Esophagus muscularis mucosa (tissue), 4 donors: ENCODE data around the gene CRISPLD2. TPM values are rescaled to one million over a fixed set of nuclear protein-coding genes. Genes with fewer than 3 reads are reported as not detected.

Experiments used
- DNase-seq: peaks from one replicate; pipeline ENCODE4 v3.0.0-alpha.2; 2017; ENCODE audit errors: extremely low spot score
- H3K27ac ChIP-seq, 4 donors: fragments of 200-600 bp; sonication (generic); replicated peaks in 1 of 4; 1 replicate in 3 of 4; 2 replicates in 1 of 4; pipeline ENCODE4 v1.5.1; 2016 to 2019; ENCODE audit warnings: mild to moderate bottlenecking in 1 of 4
- H3K27me3 ChIP-seq, 4 donors: fragments of 200-600 bp; sonication (generic); one replicate each; pipeline versions ENCODE4 v1.5.1 to v1.6.0; 2016 to 2019
- H3K36me3 ChIP-seq, 4 donors: fragments of 200-600 bp; sonication (generic); one replicate each; pipeline ENCODE4 v1.5.1; 2016 to 2019
- H3K4me1 ChIP-seq, 4 donors: fragments of 200-600 bp; sonication (generic); one replicate each; pipeline ENCODE4 v1.5.1; 2016 to 2019
- H3K4me3 ChIP-seq, 4 donors: fragments of 200-600 bp; sonication (generic); 1 replicate in 2 of 4; 2 replicates in 2 of 4; pipeline ENCODE4 v1.5.1; 2016 to 2019; ENCODE audit warnings: mild to moderate bottlenecking in 4 of 4, moderate library complexity in 1 of 4
- H3K9me3 ChIP-seq, 4 donors: fragments of 200-600 bp; sonication (generic); 1 replicate in 3 of 4; 2 replicates in 1 of 4; pipeline ENCODE4 v1.5.1; 2016 to 2019
- CTCF ChIP-seq, 3 experiments: fragments of 200-600 bp in 2 of 3; fragments of 450-650 bp in 1 of 3; sonication (generic) in 2 of 3; IDR thresholded peaks; one replicate each; pipeline ENCODE4 v1.5.1; 2017 to 2019; ENCODE audit warnings: antibody characterized with exemption in 3 of 3, mild to moderate bottlenecking in 2 of 3, moderate library complexity in 1 of 3
- EP300 ChIP-seq: sonication (generic); formaldehyde crosslinking; IDR thresholded peaks from one replicate; pipeline ENCODE4 v1.6.1; 2017; ENCODE audit warnings: antibody characterized with exemption
- POLR2A ChIP-seq: fragments of 450-650 bp; IDR thresholded peaks from one replicate; pipeline ENCODE4 v1.6.1; 2017; ENCODE audit warnings: antibody characterized with exemption, moderate library complexity, mild to moderate bottlenecking, low read depth
- POLR2AphosphoS5 ChIP-seq, 2 donors: sonication (generic); formaldehyde crosslinking; IDR thresholded peaks; one replicate each; pipeline ENCODE4 v1.6.1; 2017; ENCODE audit warnings: antibody characterized with exemption in 2 of 2
- WGBS: methylation state at CpG from one replicate; pipeline ENCODE4 v1.1.5; 2018; 5-methylcytosine and 5-hydroxymethylcytosine counted together
- intact Hi-C: fragments of 100-400 bp; cut with DNase I; formaldehyde crosslinking; loops from one replicate; pipeline ENCODE4 v1.15.1; 2023
- total RNA-seq, 4 donors: library from RNA; depleted of rRNA; stranded (reverse); fragments of >200 nt; gene quantifications; one replicate each; pipeline versions ENCODE4 v1.1.0 to v1.2.1, GENCODE V29; 2016

CRISPLD2 gene
- total RNA-seq, 4 donors from 2014 or later: 230 to 568 (median 289) TPM

- no peak for DNase-seq
Measured at GRCh38 chr16:84947022-84947421, 127.2 kb downstream of the CRISPLD2 start.

GRCh38 chr16:84947996-84948850 lies 128.4 kb downstream of the CRISPLD2 start:
- intact Hi-C loops: no loop called here
- H3K27ac ChIP-seq: no peak overlapping the region
- no peaks in the 10 kb centered on the region for H3K9me3 ChIP-seq
- 83% methylated on average over 17 of the region's 27 CpGs for WGBS
- no peak for DNase-seq
- H3K4me1 ChIP-seq: peaks cover 9 to 21% (median 15%) of the 10 kb centered on the region in 4 donors
- H3K36me3 ChIP-seq: no peaks in the 10 kb centered on the region
- no peaks in the 10 kb centered on the region for H3K27me3 ChIP-seq
- H3K4me3 ChIP-seq: no peak overlapping the region
- TF ChIP-seq POLR2A (no peak), CTCF (IDR thresholded peaks at IDR 0.05) (no peak), POLR2AphosphoS5 (IDR thresholded peaks at IDR 0.05) (no peak), EP300 (no peak)

More at GRCh38 chr16:84947022-84947421, 127.2 kb downstream of the CRISPLD2 start:
- 63% methylated on average over 9 of the region's 9 CpGs for WGBS
- Histone ChIP-seq H3K27ac (no peak overlapping the region), H3K36me3 (no peaks in the 10 kb centered on the region), H3K4me3 (no peak overlapping the region), H3K9me3 (no peaks in the 10 kb centered on the region), H3K27me3 (no peaks in the 10 kb centered on the region), H3K4me1 (peaks cover 0 to 9% (median 4%) of the 10 kb centered on the region in 4 donors)
- intact Hi-C loops: no loop called here
- TF ChIP-seq EP300 (no peak), CTCF (IDR thresholded peaks at IDR 0.05) (no peak), POLR2AphosphoS5 (IDR thresholded peaks at IDR 0.05) (no peak), POLR2A (no peak)

- intact Hi-C loops: no loop called here
- H3K27me3 ChIP-seq: no peaks in the 10 kb centered on the region
- H3K4me1 ChIP-seq: peaks cover 9 to 26% (median 19%) of the 10 kb centered on the region in 4 donors
- TF ChIP-seq POLR2AphosphoS5 (IDR thresholded peaks at IDR 0.05): no peak
- WGBS: 75% methylated on average over 10 of the region's 10 CpGs
- no peak overlapping the region for H3K27ac ChIP-seq
- no peak for DNase-seq
- H3K9me3 ChIP-seq: no peaks in the 10 kb centered on the region
- no peaks in the 10 kb centered on the region for H3K36me3 ChIP-seq
- no peak overlapping the region for H3K4me3 ChIP-seq
Measured at GRCh38 chr16:84948851-84949610, 129.2 kb downstream of the CRISPLD2 start.

- no peak for DNase-seq
- 82% methylated on average over 10 of the region's 10 CpGs for WGBS
- Histone ChIP-seq H3K4me3 (no peak overlapping the region), H3K27me3 (no peaks in the 10 kb centered on the region), H3K4me1 (peaks cover 9 to 26% (median 19%) of the 10 kb centered on the region in 4 donors), H3K9me3 (no peaks in the 10 kb centered on the region), H3K36me3 (no peaks in the 10 kb centered on the region), H3K27ac (no peak overlapping the region)
- TF ChIP-seq POLR2A: no peak
- TF ChIP-seq EP300: no peak
- no peak for TF ChIP-seq CTCF (IDR thresholded peaks at IDR 0.05)
- no peak for TF ChIP-seq POLR2AphosphoS5 (IDR thresholded peaks at IDR 0.05)
- intact Hi-C loops: no loop called here
Measured at GRCh38 chr16:84949772-84950436, 130.1 kb downstream of the CRISPLD2 start.

- H3K4me3 ChIP-seq: no peak overlapping the region
- peaks cover 9 to 26% (median 19%) of the 10 kb centered on the region in 4 donors for H3K4me1 ChIP-seq
- no peaks in the 10 kb centered on the region for H3K9me3 ChIP-seq
- no peak overlapping the region for H3K27ac ChIP-seq
- H3K36me3 ChIP-seq: no peaks in the 10 kb centered on the region
- no peak for DNase-seq
- TF ChIP-seq EP300: no peak
- no peak for TF ChIP-seq CTCF (IDR thresholded peaks at IDR 0.05)
- TF ChIP-seq POLR2AphosphoS5 (IDR thresholded peaks at IDR 0.05): no peak
- TF ChIP-seq POLR2A: no peak
- H3K27me3 ChIP-seq: no peaks in the 10 kb centered on the region
- WGBS: 88% methylated on average over 9 of the region's 10 CpGs
- intact Hi-C loops: no loop called here
Measured at GRCh38 chr16:84950906-84951305, 131.1 kb downstream of the CRISPLD2 start.
